Adrenal gland (tissue), 5 donors: Measurements from ENCODE around the gene AFMID.

Experiments
- CTCF ChIP-seq, 6 experiments: fragments of 450-650 bp in 4 of 6; fragments of 200-600 bp in 2 of 6; sonication (generic) in 1 of 6; IDR thresholded peaks; 1 replicate in 5 of 6; 2 replicates in 1 of 6; pipeline versions ENCODE4 v1.5.1 to v1.8.0; 2016 to 2021; ENCODE audit warnings: antibody characterized with exemption in 6 of 6, mild to moderate bottlenecking in 2 of 6, moderate library complexity in 1 of 6
- POLR2A ChIP-seq, 2 donors: fragments of 450-650 bp; IDR thresholded peaks; one replicate each; pipeline ENCODE4 v1.6.1; 2017; ENCODE audit warnings: antibody characterized with exemption in 2 of 2, mild to moderate bottlenecking in 2 of 2, moderate library complexity in 1 of 2
- donor health status: DM: no; HTN: no; CAD: no.

DNA sequence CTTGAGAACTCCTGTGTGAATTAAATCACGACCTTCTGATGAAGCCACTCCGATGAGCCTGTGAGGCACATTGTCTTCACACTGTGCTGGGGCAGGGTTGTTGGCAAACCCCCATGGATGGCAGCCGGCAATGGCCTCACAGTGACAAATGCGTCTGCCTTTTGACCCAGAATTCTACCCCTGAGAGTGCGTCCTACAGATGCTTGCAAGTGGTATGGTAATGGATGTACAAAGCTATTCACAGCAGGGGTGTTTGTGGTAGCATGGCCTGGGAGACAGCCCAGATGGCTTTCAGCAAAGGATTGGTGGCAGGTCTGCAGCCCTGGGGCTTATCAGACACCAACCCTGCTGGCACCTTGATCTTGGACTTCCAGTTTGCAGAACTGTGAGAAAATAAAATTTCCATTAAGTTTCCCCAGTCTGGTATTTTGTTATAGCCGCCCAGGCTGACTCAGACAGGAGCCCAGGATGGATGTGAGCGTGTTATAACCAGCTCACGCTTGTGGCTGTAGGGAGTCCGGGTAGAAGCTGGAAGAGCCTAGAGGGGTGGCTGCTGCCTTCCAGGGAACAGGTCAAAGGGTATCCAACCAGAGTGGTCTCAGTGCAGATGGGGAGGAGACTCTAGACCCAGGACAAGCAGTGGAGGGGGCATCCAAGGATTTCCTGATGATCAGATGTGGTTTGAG, 10.1 kb downstream of the AFMID start:
- TF ChIP-seq POLR2A (IDR thresholded peaks at IDR 0.05) (no peak), CTCF (IDR thresholded peaks at IDR 0.05) (no peak)
